ENCODE results near the gene SGCD.

SGCD gene

GRCh38 chr5:156590978-156591377, 264.0 kb downstream of the SGCD start:
- H3K27ac ChIP-seq (ENCODE audit: poor library complexity, severe bottlenecking): no peak overlapping the region
- H3K4me1 ChIP-seq (ENCODE audit: insufficient read depth, poor library complexity, severe bottlenecking): no peaks in the 10 kb centered on the region
- DNase-seq (ENCODE audit: low spot score) (no peak), ATAC-seq (ENCODE audit: low read depth) (no peak)
- no peak overlapping the region for H3K4me3 ChIP-seq (ENCODE audit: severe bottlenecking)
- no peaks in the 10 kb centered on the region for H3K36me3 ChIP-seq (ENCODE audit: low read depth)
- H3K27me3 ChIP-seq (ENCODE audit: insufficient read depth, poor library complexity, severe bottlenecking): no peaks in the 10 kb centered on the region
- no peak for TF ChIP-seq CTCF (IDR thresholded peaks at IDR 0.05; ENCODE audit: poor library complexity, severe bottlenecking)
- no peaks in the 10 kb centered on the region for H3K9me3 ChIP-seq (ENCODE audit: severe bottlenecking)

GRCh38 chr5:156591631-156592030, 264.7 kb downstream of the SGCD start:
- ATAC-seq (ENCODE audit: low read depth): no peak

GRCh38 chr5:156593546-156593945, 266.6 kb downstream of the SGCD start:
- no peak overlapping the region for H3K4me3 ChIP-seq (ENCODE audit: severe bottlenecking)
- H3K9me3 ChIP-seq (ENCODE audit: severe bottlenecking): no peaks in the 10 kb centered on the region
- no peak for DNase-seq (ENCODE audit: low spot score)
- no peaks in the 10 kb centered on the region for H3K4me1 ChIP-seq (ENCODE audit: insufficient read depth, poor library complexity, severe bottlenecking)
- no peaks in the 10 kb centered on the region for H3K36me3 ChIP-seq (ENCODE audit: low read depth)
- TF ChIP-seq CTCF (IDR thresholded peaks at IDR 0.05; ENCODE audit: poor library complexity, severe bottlenecking): no peak
- no peak for ATAC-seq (ENCODE audit: low read depth)
- no peaks in the 10 kb centered on the region for H3K27me3 ChIP-seq (ENCODE audit: insufficient read depth, poor library complexity, severe bottlenecking)
- no peak overlapping the region for H3K27ac ChIP-seq (ENCODE audit: poor library complexity, severe bottlenecking)

More at GRCh38 chr5:156591631-156592030, 264.7 kb downstream of the SGCD start:
- Histone ChIP-seq H3K4me3 (ENCODE audit: severe bottlenecking) (no peak overlapping the region), H3K36me3 (ENCODE audit: low read depth) (no peaks in the 10 kb centered on the region), H3K27me3 (ENCODE audit: insufficient read depth, poor library complexity, severe bottlenecking) (no peaks in the 10 kb centered on the region), H3K9me3 (ENCODE audit: severe bottlenecking) (no peaks in the 10 kb centered on the region), H3K4me1 (ENCODE audit: insufficient read depth, poor library complexity, severe bottlenecking) (no peaks in the 10 kb centered on the region), H3K27ac (ENCODE audit: poor library complexity, severe bottlenecking) (no peak overlapping the region)
- TF ChIP-seq CTCF (IDR thresholded peaks at IDR 0.05; ENCODE audit: poor library complexity, severe bottlenecking): no peak
- no peak for DNase-seq (ENCODE audit: low spot score)

- DNase-seq (ENCODE audit: low spot score) (no peak), ATAC-seq (ENCODE audit: low read depth) (no peak)
- TF ChIP-seq CTCF (IDR thresholded peaks at IDR 0.05; ENCODE audit: poor library complexity, severe bottlenecking): no peak
- Histone ChIP-seq H3K36me3 (ENCODE audit: low read depth) (no peaks in the 10 kb centered on the region), H3K4me1 (ENCODE audit: insufficient read depth, poor library complexity, severe bottlenecking) (no peaks in the 10 kb centered on the region), H3K9me3 (ENCODE audit: severe bottlenecking) (no peaks in the 10 kb centered on the region), H3K27me3 (ENCODE audit: insufficient read depth, poor library complexity, severe bottlenecking) (no peaks in the 10 kb centered on the region), H3K27ac (ENCODE audit: poor library complexity, severe bottlenecking) (no peak overlapping the region), H3K4me3 (ENCODE audit: severe bottlenecking) (no peak overlapping the region)
These were observed 267.4 kb downstream of the SGCD start for GRCh38 chr5:156594406-156594805.

- H3K4me1 ChIP-seq (ENCODE audit: insufficient read depth, poor library complexity, severe bottlenecking): no peaks in the 10 kb centered on the region
- TF ChIP-seq CTCF (IDR thresholded peaks at IDR 0.05; ENCODE audit: poor library complexity, severe bottlenecking): no peak
- no peaks in the 10 kb centered on the region for H3K36me3 ChIP-seq (ENCODE audit: low read depth)
- ATAC-seq (ENCODE audit: low read depth) (no peak), DNase-seq (ENCODE audit: low spot score) (no peak)
- H3K27ac ChIP-seq (ENCODE audit: poor library complexity, severe bottlenecking): no peak overlapping the region
- no peaks in the 10 kb centered on the region for H3K27me3 ChIP-seq (ENCODE audit: insufficient read depth, poor library complexity, severe bottlenecking)
- H3K9me3 ChIP-seq (ENCODE audit: severe bottlenecking): no peaks in the 10 kb centered on the region
- no peak overlapping the region for H3K4me3 ChIP-seq (ENCODE audit: severe bottlenecking)
These were observed 268.3 kb downstream of the SGCD start for GRCh38 chr5:156595132-156595787.
